K562 (cell line): ENCODE measurements around the gene PHKG2. TPM values are rescaled to one million over a fixed set of nuclear protein-coding genes. Genes with fewer than 3 reads are reported as not detected.

ENCODE experiments used
- BDP1 ChIP-seq: IDR thresholded peaks from 3 replicates; pipeline ENCODE4 v1.6.1; 2011; ENCODE audit not compliant: insufficient read length, insufficient read depth
- CEBPB ChIP-seq: fragments of 450-650 bp; IDR thresholded peaks from 2 replicates; pipeline ENCODE4 v1.6.1; 2016; ENCODE audit warnings: missing genetic modification characterization, missing compliant biosample characterization
- GTF2A2 ChIP-seq: IDR thresholded peaks from 2 replicates; pipeline ENCODE4 v1.6.1; 2016; ENCODE audit warnings: mild to moderate bottlenecking, missing genetic modification characterization, missing compliant biosample characterization
- HNRNPLL ChIP-seq: fragments of 200-400 bp; formaldehyde crosslinking; IDR thresholded peaks from 2 replicates; pipeline ENCODE4 v1.6.1; 2017; ENCODE audit warnings: low read length, low read depth, mild to moderate bottlenecking; ENCODE audit not compliant: poor library complexity, severe bottlenecking
- LARP7 ChIP-seq: fragments of 450-650 bp; IDR thresholded peaks from 2 replicates; pipeline ENCODE4 v1.6.1; 2016
- NCOR1 ChIP-seq: fragments of 450-650 bp; IDR thresholded peaks from 2 replicates; pipeline ENCODE4 v1.6.1; 2016; ENCODE audit warnings: mild to moderate bottlenecking, moderate library complexity
- NR1H2 ChIP-seq: sonication (generic); formaldehyde crosslinking; IDR thresholded peaks from 2 replicates; pipeline ENCODE4 v1.4.0; 2020; ENCODE audit warnings: mild to moderate bottlenecking, missing genetic modification reagents
- SMAD3 ChIP-seq: fragments of 450-650 bp; formaldehyde crosslinking; conservative IDR thresholded peaks from 2 replicates; pipeline ENCODE4 v1.4.0; 2020; ENCODE audit warnings: mild to moderate bottlenecking
- SREBF1 ChIP-seq: fragments of 150-350 bp; IDR thresholded peaks from 2 replicates; pipeline ENCODE4 v1.6.1; 2014; ENCODE audit warnings: antibody characterized with exemption, low read depth, low read length, borderline replicate concordance
- STAG1 ChIP-seq: sonication (generic); formaldehyde crosslinking; IDR thresholded peaks from 2 replicates; pipeline ENCODE4 v1.5.0; 2020; ENCODE audit warnings: missing genetic modification reagents, borderline replicate concordance
- XRCC4 ChIP-seq: IDR thresholded peaks from one replicate; pipeline ENCODE4 v1.6.1; 2011; ENCODE audit not compliant: insufficient read depth, insufficient read length; ENCODE audit errors: extremely low read depth
- YY1 ChIP-seq, 3 experiments: IDR thresholded peaks; 2 replicates each; pipeline ENCODE4 v1.6.1; 2011; ENCODE audit warnings: low read length in 2 of 3, mild to moderate bottlenecking in 2 of 3, moderate library complexity in 2 of 3, borderline replicate concordance in 1 of 3, control low read depth in 1 of 3, low read depth in 1 of 3; ENCODE audit not compliant: insufficient read depth in 3 of 3, insufficient replicate concordance in 2 of 3, control insufficient read depth in 1 of 3, insufficient read length in 1 of 3; ENCODE audit errors: extremely low read depth in 1 of 3
- ZC3H11A ChIP-seq: IDR thresholded peaks from 2 replicates; pipeline ENCODE4 v1.6.1; 2012; ENCODE audit warnings: low read depth, low read length, improper control_type of control experiment
- ZNF121 ChIP-seq: sonication (generic); formaldehyde crosslinking; conservative IDR thresholded peaks from 2 replicates; pipeline ENCODE4 v1.8.0; 2022; ENCODE audit warnings: missing genetic modification reagents
- ZNF561 ChIP-seq: fragments of 450-650 bp; formaldehyde crosslinking; conservative IDR thresholded peaks from 2 replicates; pipeline ENCODE4 v1.4.0; 2020; ENCODE audit warnings: mild to moderate bottlenecking, moderate library complexity
- ZNF57 ChIP-seq: fragments of 450-650 bp; formaldehyde crosslinking; IDR thresholded peaks from 2 replicates; pipeline ENCODE4 v1.4.0; 2020; ENCODE audit warnings: mild to moderate bottlenecking, moderate library complexity
- ZNF644 ChIP-seq: fragments of 200-800 bp; sonication (Bioruptor generic); IDR thresholded peaks from 2 replicates; pipeline ENCODE4 v1.6.1; 2016; ENCODE audit warnings: low read depth, missing genetic modification characterization, missing compliant biosample characterization
- polyA plus RNA-seq, 8 experiments: library from polyadenylated mRNA; depleted of rRNA in 4 of 8; stranded (reverse) in 5 of 8; unstranded in 3 of 8; fragments of >200 nt; fragmentation: Nextera tagmentation in 2 of 8; fragmentation: Illumina TruSeq in 1 of 8; extraction: Ambion mirVana in 2 of 8; extraction: Trizol in 1 of 8; gene quantifications; 2 replicates each; pipeline versions ENCODE4 v1.2.1 to v1.2.3, GENCODE V29; 2011 to 2014; ENCODE audit warnings: inconsistent platforms in 1 of 8, missing spikeins in 1 of 8
- total RNA-seq, 7 experiments: library from RNA; depleted of rRNA in 6 of 7; stranded (reverse); fragments of >200 nt in 6 of 7; fragmentation: Illumina TruSeq in 2 of 7; extraction: Trizol in 2 of 7; gene quantifications; 2 replicates each; pipeline versions ENCODE4 v1.2.1 to v1.2.3, GENCODE V29; 2011 to 2021; ENCODE audit warnings: low replicate concordance in 1 of 7
- TF ChIP-seq, protein P1 (sequence below): fragments of 200-800 bp; sonication (Bioruptor generic); IDR thresholded peaks from 2 replicates; pipeline ENCODE4 v1.6.1; 2016; ENCODE audit warnings: missing genetic modification characterization, missing compliant biosample characterization
- TF ChIP-seq, protein P2 (sequence below), 2 experiments: IDR thresholded peaks; 2 replicates each; pipeline ENCODE4 v1.6.1; 2011; ENCODE audit warnings: borderline replicate concordance in 1 of 2, control low read depth in 1 of 2, low read depth in 1 of 2, low read length in 1 of 2, mild to moderate bottlenecking in 1 of 2, mixed read lengths in 1 of 2, moderate library complexity in 1 of 2; ENCODE audit not compliant: insufficient read depth in 1 of 2, insufficient read length in 1 of 2, poor library complexity in 1 of 2, severe bottlenecking in 1 of 2; ENCODE audit errors: extremely low read depth in 1 of 2

The PHKG2 gene
- total and polyA plus RNA-seq, 9 of the 15 experiments (the other 6 are each of a cell fraction or from before 2014, with no cell fraction given) = 5.8 to 54.2 (median 30.7) TPM

DNA sequence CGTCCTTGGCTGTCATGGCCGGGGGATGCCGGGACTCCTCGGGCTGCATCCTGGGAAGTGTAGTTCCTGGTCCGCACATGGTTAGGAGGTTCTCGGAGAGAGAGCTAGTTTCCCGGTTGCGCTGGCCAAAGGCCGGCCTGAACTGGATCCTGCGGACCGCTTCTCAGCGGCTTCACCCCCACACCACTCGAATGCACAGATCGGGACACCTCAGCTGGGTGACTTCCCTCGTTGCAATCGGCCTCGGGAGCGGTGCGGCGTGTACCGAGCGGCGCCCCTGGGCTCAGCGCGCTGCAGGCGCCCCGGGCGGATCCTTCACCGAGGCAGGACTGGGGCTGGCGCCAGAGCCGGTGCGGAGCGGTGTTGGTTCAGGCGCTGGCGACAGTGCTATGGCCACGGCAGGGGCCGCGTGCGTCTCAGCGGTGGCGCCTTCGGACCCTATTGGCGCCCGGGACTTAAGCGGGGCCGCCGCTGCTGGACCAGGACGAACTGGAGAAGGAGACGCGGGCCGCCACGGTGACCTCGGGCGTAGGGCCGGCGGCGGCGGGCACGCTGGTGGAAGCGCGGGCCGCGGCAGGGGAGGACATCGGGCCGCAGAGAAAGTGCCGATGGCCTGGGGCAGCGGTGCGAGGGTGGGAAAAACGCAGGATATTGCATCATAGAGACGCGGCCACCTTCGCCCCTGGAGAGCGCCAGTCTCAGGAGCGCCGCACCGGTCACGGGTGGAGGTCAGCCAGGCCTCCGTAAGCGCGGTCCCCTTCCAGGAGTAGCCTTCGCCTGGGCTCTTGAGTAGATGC is 27.4 kb downstream of the PHKG2 start (continued):
- TF ChIP-seq, protein P1, sequence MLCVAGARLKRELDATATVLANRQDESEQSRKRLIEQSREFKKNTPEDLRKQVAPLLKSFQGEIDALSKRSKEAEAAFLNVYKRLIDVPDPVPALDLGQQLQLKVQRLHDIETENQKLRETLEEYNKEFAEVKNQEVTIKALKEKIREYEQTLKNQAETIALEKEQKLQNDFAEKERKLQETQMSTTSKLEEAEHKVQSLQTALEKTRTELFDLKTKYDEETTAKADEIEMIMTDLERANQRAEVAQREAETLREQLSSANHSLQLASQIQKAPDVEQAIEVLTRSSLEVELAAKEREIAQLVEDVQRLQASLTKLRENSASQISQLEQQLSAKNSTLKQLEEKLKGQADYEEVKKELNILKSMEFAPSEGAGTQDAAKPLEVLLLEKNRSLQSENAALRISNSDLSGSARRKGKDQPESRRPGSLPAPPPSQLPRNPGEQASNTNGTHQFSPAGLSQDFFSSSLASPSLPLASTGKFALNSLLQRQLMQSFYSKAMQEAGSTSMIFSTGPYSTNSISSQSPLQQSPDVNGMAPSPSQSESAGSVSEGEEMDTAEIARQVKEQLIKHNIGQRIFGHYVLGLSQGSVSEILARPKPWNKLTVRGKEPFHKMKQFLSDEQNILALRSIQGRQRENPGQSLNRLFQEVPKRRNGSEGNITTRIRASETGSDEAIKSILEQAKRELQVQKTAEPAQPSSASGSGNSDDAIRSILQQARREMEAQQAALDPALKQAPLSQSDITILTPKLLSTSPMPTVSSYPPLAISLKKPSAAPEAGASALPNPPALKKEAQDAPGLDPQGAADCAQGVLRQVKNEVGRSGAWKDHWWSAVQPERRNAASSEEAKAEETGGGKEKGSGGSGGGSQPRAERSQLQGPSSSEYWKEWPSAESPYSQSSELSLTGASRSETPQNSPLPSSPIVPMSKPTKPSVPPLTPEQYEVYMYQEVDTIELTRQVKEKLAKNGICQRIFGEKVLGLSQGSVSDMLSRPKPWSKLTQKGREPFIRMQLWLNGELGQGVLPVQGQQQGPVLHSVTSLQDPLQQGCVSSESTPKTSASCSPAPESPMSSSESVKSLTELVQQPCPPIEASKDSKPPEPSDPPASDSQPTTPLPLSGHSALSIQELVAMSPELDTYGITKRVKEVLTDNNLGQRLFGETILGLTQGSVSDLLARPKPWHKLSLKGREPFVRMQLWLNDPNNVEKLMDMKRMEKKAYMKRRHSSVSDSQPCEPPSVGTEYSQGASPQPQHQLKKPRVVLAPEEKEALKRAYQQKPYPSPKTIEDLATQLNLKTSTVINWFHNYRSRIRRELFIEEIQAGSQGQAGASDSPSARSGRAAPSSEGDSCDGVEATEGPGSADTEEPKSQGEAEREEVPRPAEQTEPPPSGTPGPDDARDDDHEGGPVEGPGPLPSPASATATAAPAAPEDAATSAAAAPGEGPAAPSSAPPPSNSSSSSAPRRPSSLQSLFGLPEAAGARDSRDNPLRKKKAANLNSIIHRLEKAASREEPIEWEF (CRISPR knock-in tag) = no peak
- no peak for TF ChIP-seq SMAD3
- TF ChIP-seq ZNF644 (tag) = peak; percentile 77; the same call in 1 of the 2 replicates
- TF ChIP-seq ZC3H11A = no peak
- TF ChIP-seq, protein P2, sequence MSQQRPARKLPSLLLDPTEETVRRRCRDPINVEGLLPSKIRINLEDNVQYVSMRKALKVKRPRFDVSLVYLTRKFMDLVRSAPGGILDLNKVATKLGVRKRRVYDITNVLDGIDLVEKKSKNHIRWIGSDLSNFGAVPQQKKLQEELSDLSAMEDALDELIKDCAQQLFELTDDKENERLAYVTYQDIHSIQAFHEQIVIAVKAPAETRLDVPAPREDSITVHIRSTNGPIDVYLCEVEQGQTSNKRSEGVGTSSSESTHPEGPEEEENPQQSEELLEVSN (IDR thresholded peaks at IDR 0.05; ENCODE audit: borderline replicate concordance in 1 of 2, extremely low read depth in 1 of 2, insufficient read depth in 1 of 2, insufficient read length in 1 of 2, low read depth in 1 of 2, low read length in 1 of 2, poor library complexity in 1 of 2, severe bottlenecking in 1 of 2) = peak; percentile 81 to 87
- peak; percentile 29; the same call in 1 of the 2 replicates for TF ChIP-seq STAG1 (CRISPR knock-in tag)
- TF ChIP-seq NR1H2 (CRISPR knock-in tag) = no peak
- TF ChIP-seq ZNF561 = no peak
- TF ChIP-seq NCOR1 = no peak
- no peak for TF ChIP-seq BDP1
- peak; percentile 23 for TF ChIP-seq HNRNPLL
- no peak for TF ChIP-seq LARP7
- peak; percentile 60; the same call in 1 of the 2 replicates for TF ChIP-seq ZNF57 (CRISPR knock-in tag)
- TF ChIP-seq SREBF1 = no peak
- TF ChIP-seq CEBPB = peak; percentile 96
- TF ChIP-seq YY1 (IDR thresholded peaks at IDR 0.05; ENCODE audit: borderline replicate concordance in 1 of 3, control insufficient read depth in 1 of 3, extremely low read depth in 1 of 3, insufficient read depth in 3 of 3, insufficient read length in 1 of 3, insufficient replicate concordance in 2 of 3, low read depth in 1 of 3, low read length in 2 of 3) = peak; percentile 60 to 92 (median 90)
- TF ChIP-seq GTF2A2 (tag) = peak; percentile 16; the same call in 1 of the 2 replicates
- no peak for TF ChIP-seq ZNF121 (CRISPR knock-in tag)
- no peak for TF ChIP-seq XRCC4
